Brain microvascular endothelial cell (primary cell): ENCODE measurements around the gene CYP2W1.

Source experiments
- DNase-seq: peaks from one replicate; pipeline ENCODE4 v3.0.0-alpha.2; 2020
- H3K27ac ChIP-seq: fragments of 250-450 bp; sonication (Bioruptor Pico); 2 replicates; pipeline ENCODE4 v1.5.1; 2020; ENCODE audit warnings: mild to moderate bottlenecking, moderate library complexity
- H3K27me3 ChIP-seq: fragments of 250-450 bp; sonication (Bioruptor Pico); replicated peaks from 2 replicates; pipeline ENCODE4 v1.5.1; 2020; ENCODE audit warnings: mild to moderate bottlenecking
- H3K36me3 ChIP-seq: fragments of 250-450 bp; sonication (Bioruptor Pico); replicated peaks from 2 replicates; pipeline ENCODE4 v1.5.1; 2020; ENCODE audit warnings: mild to moderate bottlenecking
- H3K4me3 ChIP-seq: 2 replicates; pipeline ENCODE4 v1.5.1; 2011; ENCODE audit warnings: low read depth, mild to moderate bottlenecking, control low read depth, low read length, moderate library complexity
- CTCF ChIP-seq: IDR thresholded peaks from 2 replicates; pipeline ENCODE4 v1.5.1; 2011; ENCODE audit warnings: low read depth, mild to moderate bottlenecking, moderate library complexity, low read length, control low read depth, inconsistent platforms; ENCODE audit errors: missing control alignments
- in situ Hi-C: cut with HindIII; loops from 2 replicates; pipeline ENCODE4 v1.10.0; 2017; ENCODE audit warnings: low sequenced_read_pairs, low pct_ligation_motif_present

CYP2W1 gene

GRCh38 chr7:992709-993607 lies 10.0 kb downstream of the CYP2W1 start:
- in situ Hi-C loops: no loop called here
- TF ChIP-seq CTCF: peak; percentile 100

GRCh38 chr7:994592-995308 lies 11.8 kb downstream of the CYP2W1 start:
- H3K4me3 ChIP-seq: no peak overlapping the region
- no peak for TF ChIP-seq CTCF
- no peaks in the 10 kb centered on the region for H3K27me3 ChIP-seq
- H3K27ac ChIP-seq: no peak overlapping the region
- no peak for DNase-seq
- in situ Hi-C loops: no loop called here
- H3K36me3 ChIP-seq: no peaks in the 10 kb centered on the region

More at GRCh38 chr7:992709-993607, 10.0 kb downstream of the CYP2W1 start:
- Histone ChIP-seq H3K4me3 (no peak overlapping the region), H3K36me3 (no peaks in the 10 kb centered on the region), H3K27ac (no peak overlapping the region), H3K27me3 (no peaks in the 10 kb centered on the region)
- DNase-seq: peak; percentile 89

- H3K27ac ChIP-seq: no peak overlapping the region
- in situ Hi-C loops: no loop called here
These were observed 12.6 kb downstream of the CYP2W1 start for GRCh38 chr7:995571-995970.

GRCh38 chr7:996079-996872 lies 13.3 kb downstream of the CYP2W1 start:
- Histone ChIP-seq H3K27me3 (no peaks in the 10 kb centered on the region), H3K27ac (no peak overlapping the region), H3K36me3 (no peaks in the 10 kb centered on the region), H3K4me3 (no peak overlapping the region)
- TF ChIP-seq CTCF: no peak
- no peak for DNase-seq
- in situ Hi-C loops: no loop called here

More at GRCh38 chr7:995571-995970, 12.6 kb downstream of the CYP2W1 start:
- TF ChIP-seq CTCF: no peak
- H3K36me3 ChIP-seq: no peaks in the 10 kb centered on the region
- H3K27me3 ChIP-seq: no peaks in the 10 kb centered on the region
- H3K4me3 ChIP-seq: no peak overlapping the region
- no peak for DNase-seq

GRCh38 chr7:997404-998395 lies 14.7 kb downstream of the CYP2W1 start:
- Histone ChIP-seq H3K27ac (no peak overlapping the region), H3K27me3 (no peaks in the 10 kb centered on the region), H3K36me3 (no peaks in the 10 kb centered on the region), H3K4me3 (no peak overlapping the region)
- no peak for DNase-seq
- in situ Hi-C loops: no loop called here
- no peak for TF ChIP-seq CTCF
